OCI-LY1 (cell line): ENCODE data around the gene MYO18A.

Experiments
- EZH2 ChIP-seq: fragments of 200-600 bp; sonication (generic), shearing (Covaris generic); IDR thresholded peaks from 2 replicates; pipeline ENCODE4 v1.8.0; 2017; ENCODE audit warnings: borderline replicate concordance, mixed run types, mild to moderate bottlenecking, antibody characterized with exemption, low read length, moderate library complexity, mixed read lengths
- TF ChIP-seq, protein P1 (sequence below): fragments of 200-600 bp; sonication (generic), shearing (Covaris generic); IDR thresholded peaks from 2 replicates; pipeline ENCODE4 v1.5.1; 2017; ENCODE audit warnings: mild to moderate bottlenecking, antibody characterized with exemption, low read length, moderate library complexity, mixed read lengths

DNA sequence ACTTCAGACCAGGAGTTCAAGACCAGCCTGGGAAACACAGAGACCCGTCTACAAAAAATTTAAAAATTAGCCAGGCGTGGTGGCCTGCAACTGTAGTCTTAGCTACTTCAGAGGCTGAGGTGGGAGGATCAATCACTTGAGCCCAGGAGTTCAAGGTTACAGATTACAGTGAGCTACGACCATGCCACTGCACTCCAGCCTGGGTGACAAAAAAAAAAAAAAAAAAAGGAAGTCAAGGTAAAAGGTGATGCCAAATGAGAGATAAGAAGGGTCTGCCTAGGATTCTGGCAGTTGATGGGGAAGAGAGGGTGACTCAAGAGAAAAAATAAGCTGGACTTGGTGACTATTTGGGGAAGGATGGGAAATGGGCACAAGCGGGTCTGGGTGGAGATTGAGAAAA lies 32.5 kb downstream of the MYO18A start:
- TF ChIP-seq, protein P1, sequence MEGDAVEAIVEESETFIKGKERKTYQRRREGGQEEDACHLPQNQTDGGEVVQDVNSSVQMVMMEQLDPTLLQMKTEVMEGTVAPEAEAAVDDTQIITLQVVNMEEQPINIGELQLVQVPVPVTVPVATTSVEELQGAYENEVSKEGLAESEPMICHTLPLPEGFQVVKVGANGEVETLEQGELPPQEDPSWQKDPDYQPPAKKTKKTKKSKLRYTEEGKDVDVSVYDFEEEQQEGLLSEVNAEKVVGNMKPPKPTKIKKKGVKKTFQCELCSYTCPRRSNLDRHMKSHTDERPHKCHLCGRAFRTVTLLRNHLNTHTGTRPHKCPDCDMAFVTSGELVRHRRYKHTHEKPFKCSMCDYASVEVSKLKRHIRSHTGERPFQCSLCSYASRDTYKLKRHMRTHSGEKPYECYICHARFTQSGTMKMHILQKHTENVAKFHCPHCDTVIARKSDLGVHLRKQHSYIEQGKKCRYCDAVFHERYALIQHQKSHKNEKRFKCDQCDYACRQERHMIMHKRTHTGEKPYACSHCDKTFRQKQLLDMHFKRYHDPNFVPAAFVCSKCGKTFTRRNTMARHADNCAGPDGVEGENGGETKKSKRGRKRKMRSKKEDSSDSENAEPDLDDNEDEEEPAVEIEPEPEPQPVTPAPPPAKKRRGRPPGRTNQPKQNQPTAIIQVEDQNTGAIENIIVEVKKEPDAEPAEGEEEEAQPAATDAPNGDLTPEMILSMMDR, result no peak
- no peak for TF ChIP-seq EZH2
